Measurements from ENCODE around the gene FAM117A.

DNA sequence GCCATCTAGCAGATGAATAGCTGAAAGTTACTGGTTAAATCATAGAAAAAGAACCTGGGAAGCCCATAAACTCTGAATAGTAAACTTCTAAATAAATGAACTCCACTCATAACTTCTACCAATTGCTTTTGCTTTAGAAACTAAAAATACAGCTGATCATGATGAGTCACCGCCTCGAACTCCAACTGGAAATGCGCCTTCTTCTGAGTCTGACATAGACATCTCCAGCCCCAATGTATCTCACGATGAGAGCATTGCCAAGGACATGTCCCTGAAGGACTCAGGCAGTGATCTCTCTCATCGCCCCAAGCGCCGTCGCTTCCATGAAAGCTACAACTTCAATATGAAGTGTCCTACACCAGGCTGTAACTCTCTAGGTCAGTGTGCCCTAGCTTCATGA is 34.3 kb upstream of the FAM117A start:
- TF ChIP-seq, protein P1, sequence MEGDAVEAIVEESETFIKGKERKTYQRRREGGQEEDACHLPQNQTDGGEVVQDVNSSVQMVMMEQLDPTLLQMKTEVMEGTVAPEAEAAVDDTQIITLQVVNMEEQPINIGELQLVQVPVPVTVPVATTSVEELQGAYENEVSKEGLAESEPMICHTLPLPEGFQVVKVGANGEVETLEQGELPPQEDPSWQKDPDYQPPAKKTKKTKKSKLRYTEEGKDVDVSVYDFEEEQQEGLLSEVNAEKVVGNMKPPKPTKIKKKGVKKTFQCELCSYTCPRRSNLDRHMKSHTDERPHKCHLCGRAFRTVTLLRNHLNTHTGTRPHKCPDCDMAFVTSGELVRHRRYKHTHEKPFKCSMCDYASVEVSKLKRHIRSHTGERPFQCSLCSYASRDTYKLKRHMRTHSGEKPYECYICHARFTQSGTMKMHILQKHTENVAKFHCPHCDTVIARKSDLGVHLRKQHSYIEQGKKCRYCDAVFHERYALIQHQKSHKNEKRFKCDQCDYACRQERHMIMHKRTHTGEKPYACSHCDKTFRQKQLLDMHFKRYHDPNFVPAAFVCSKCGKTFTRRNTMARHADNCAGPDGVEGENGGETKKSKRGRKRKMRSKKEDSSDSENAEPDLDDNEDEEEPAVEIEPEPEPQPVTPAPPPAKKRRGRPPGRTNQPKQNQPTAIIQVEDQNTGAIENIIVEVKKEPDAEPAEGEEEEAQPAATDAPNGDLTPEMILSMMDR (conservative IDR thresholded peaks at IDR 0.05; ENCODE audit: low read depth, low read length): no peak
- TF ChIP-seq EZH2 (IDR thresholded peaks at IDR 0.05; ENCODE audit: borderline replicate concordance, low read depth, low read length, poor library complexity, severe bottlenecking): no peak
